Measurements from ENCODE around the gene TOLLIP.

DNA sequence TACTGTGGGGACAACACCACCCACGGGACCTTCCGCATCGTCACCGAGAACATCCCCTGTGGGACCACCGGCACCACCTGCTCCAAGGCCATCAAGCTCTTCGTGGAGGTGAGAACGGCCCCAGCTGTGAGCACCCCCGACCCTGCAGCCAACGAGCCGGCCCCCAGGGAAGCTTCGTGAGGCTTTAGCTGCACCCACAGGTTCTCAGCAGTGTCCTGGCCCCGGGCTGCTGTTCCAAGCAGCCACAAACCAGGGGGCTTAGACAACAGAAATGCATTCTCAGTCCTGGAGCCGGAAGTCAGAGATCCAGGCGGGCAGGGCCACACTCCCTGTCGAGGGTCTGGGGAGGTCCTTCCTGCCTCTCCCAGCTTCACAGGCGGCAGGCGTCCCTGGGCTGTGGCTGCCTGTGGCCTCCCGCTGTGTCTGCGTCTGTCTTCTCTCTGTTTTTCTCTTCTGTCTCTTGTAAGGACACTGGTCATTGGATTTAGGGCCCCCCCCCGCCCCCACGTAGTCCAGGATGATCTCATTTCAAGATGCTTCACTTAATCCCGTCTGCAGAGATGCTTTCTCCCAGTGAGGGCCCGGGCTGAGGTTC, 74.0 kb downstream of the TOLLIP start:
- TF ChIP-seq, protein P1, sequence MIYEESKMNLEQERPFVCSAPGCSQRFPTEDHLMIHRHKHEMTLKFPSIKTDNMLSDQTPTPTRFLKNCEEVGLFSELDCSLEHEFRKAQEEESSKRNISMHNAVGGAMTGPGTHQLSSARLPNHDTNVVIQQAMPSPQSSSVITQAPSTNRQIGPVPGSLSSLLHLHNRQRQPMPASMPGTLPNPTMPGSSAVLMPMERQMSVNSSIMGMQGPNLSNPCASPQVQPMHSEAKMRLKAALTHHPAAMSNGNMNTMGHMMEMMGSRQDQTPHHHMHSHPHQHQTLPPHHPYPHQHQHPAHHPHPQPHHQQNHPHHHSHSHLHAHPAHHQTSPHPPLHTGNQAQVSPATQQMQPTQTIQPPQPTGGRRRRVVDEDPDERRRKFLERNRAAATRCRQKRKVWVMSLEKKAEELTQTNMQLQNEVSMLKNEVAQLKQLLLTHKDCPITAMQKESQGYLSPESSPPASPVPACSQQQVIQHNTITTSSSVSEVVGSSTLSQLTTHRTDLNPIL (CRISPR knock-in tag; IDR thresholded peaks at IDR 0.05; ENCODE audit: low read depth) = no peak
- TF ChIP-seq ZNF8 (CRISPR knock-in tag; IDR thresholded peaks at IDR 0.05) (no peak), ZNF70 (CRISPR knock-in tag; IDR thresholded peaks at IDR 0.05) (no peak), ZFP3 (CRISPR knock-in tag; IDR thresholded peaks at IDR 0.05) (no peak), ARNTL (CRISPR knock-in tag; IDR thresholded peaks at IDR 0.05; ENCODE audit: borderline replicate concordance, low read depth) (no peak), ZC3H10 (CRISPR knock-in tag; IDR thresholded peaks at IDR 0.05) (no peak), SNAI2 (CRISPR knock-in tag; IDR thresholded peaks at IDR 0.05) (no peak)
